Tibial nerve (tissue), 4 donors: ENCODE measurements around the gene TESK2. TPM values are rescaled to one million over a fixed set of nuclear protein-coding genes. Genes with fewer than 3 reads are reported as not detected.

Source experiments
- DNase-seq, 2 donors: peaks; one replicate each; pipeline ENCODE4 v3.0.0-alpha.2; 2019; ENCODE audit warnings: low spot score in 2 of 2
- H3K27ac ChIP-seq, 4 donors: fragments of 200-600 bp; sonication (generic) in 3 of 4; one replicate each; pipeline ENCODE4 v1.5.1; 2017 to 2019; ENCODE audit warnings: mild to moderate bottlenecking in 1 of 4
- H3K27me3 ChIP-seq, 2 donors: fragments of 200-600 bp; sonication (generic) in 1 of 2; one replicate each; pipeline versions ENCODE4 v1.5.1 to v1.6.0; 2017 to 2019
- H3K36me3 ChIP-seq, 3 donors: fragments of 200-600 bp; sonication (generic); one replicate each; pipeline ENCODE4 v1.5.1; 2018 to 2019
- H3K4me1 ChIP-seq, 4 donors: fragments of 200-600 bp; sonication (generic) in 3 of 4; one replicate each; pipeline ENCODE4 v1.5.1; 2017 to 2019
- H3K4me3 ChIP-seq, 4 donors: fragments of 200-600 bp; sonication (generic) in 3 of 4; one replicate each; pipeline ENCODE4 v1.5.1; 2017 to 2019; ENCODE audit warnings: mild to moderate bottlenecking in 1 of 4, moderate library complexity in 1 of 4
- H3K9me3 ChIP-seq, 4 donors: fragments of 200-600 bp; sonication (generic) in 3 of 4; one replicate each; pipeline ENCODE4 v1.5.1; 2017 to 2019
- EP300 ChIP-seq, 2 donors: sonication (generic); formaldehyde crosslinking; IDR thresholded peaks; one replicate each; pipeline ENCODE4 v1.6.1; 2017; ENCODE audit warnings: antibody characterized with exemption in 2 of 2, mild to moderate bottlenecking in 1 of 2
- POLR2A ChIP-seq, 2 donors: fragments of 450-650 bp; IDR thresholded peaks; one replicate each; pipeline ENCODE4 v1.6.1; 2017; ENCODE audit warnings: antibody characterized with exemption in 2 of 2, mild to moderate bottlenecking in 2 of 2, moderate library complexity in 2 of 2
- WGBS, 2 donors: methylation state at CpG; one replicate each; pipeline ENCODE4 v1.1.5; 2018; 5-methylcytosine and 5-hydroxymethylcytosine counted together
- total RNA-seq, 4 donors: library from RNA; depleted of rRNA; stranded (reverse); fragments of >200 nt; gene quantifications; one replicate each; pipeline ENCODE4 v1.1.0, GENCODE V29; 2016
- TF ChIP-seq, protein P1 (sequence below), 5 experiments: fragments of 200-600 bp in 3 of 5; fragments of 450-650 bp in 2 of 5; sonication (generic) in 3 of 5; IDR thresholded peaks; one replicate each; pipeline ENCODE4 v1.5.1; 2016 to 2019; ENCODE audit warnings: antibody characterized with exemption in 5 of 5, mild to moderate bottlenecking in 3 of 5, moderate library complexity in 2 of 5

Gene TESK2
- total RNA-seq, 4 donors from 2014 or later: 3.9 to 11.7 (median 8.5) TPM

DNA sequence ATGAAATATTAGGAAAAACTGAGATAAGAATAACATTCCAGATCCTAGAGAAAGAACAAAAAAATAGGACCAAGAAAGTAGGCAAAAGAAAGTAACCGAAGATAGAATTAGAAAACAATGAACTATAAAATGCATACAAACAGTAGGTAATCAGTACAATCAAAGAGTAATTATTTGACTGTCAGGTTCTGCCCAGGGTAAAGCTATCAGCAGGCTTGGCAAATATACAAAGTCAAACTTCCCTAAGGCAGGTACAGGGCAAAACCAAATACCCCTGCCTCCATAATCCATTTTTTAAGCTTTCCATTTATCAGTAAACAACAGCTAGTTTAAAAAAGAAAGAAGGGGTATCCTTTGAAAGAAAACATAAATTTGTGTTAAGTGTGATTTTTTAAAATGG is 44.4 kb downstream of the TESK2 start:
- Histone ChIP-seq H3K4me1 (peaks cover 0 to 11% (median 3%) of the 10 kb centered on the region in 4 donors), H3K9me3 (no peaks in the 10 kb centered on the region), H3K27me3 (no peaks in the 10 kb centered on the region), H3K27ac (no peak overlapping the region), H3K36me3 (no peaks in the 10 kb centered on the region), H3K4me3 (no peak overlapping the region)
- no peak for DNase-seq
- 93% methylated on average over 1 of the region's 1 CpG for WGBS, 2 donors
- TF ChIP-seq, protein P1, sequence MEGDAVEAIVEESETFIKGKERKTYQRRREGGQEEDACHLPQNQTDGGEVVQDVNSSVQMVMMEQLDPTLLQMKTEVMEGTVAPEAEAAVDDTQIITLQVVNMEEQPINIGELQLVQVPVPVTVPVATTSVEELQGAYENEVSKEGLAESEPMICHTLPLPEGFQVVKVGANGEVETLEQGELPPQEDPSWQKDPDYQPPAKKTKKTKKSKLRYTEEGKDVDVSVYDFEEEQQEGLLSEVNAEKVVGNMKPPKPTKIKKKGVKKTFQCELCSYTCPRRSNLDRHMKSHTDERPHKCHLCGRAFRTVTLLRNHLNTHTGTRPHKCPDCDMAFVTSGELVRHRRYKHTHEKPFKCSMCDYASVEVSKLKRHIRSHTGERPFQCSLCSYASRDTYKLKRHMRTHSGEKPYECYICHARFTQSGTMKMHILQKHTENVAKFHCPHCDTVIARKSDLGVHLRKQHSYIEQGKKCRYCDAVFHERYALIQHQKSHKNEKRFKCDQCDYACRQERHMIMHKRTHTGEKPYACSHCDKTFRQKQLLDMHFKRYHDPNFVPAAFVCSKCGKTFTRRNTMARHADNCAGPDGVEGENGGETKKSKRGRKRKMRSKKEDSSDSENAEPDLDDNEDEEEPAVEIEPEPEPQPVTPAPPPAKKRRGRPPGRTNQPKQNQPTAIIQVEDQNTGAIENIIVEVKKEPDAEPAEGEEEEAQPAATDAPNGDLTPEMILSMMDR (IDR thresholded peaks at IDR 0.05): no peak
- TF ChIP-seq POLR2A (IDR thresholded peaks at IDR 0.05) (no peak), EP300 (IDR thresholded peaks at IDR 0.05) (no peak)

DNA sequence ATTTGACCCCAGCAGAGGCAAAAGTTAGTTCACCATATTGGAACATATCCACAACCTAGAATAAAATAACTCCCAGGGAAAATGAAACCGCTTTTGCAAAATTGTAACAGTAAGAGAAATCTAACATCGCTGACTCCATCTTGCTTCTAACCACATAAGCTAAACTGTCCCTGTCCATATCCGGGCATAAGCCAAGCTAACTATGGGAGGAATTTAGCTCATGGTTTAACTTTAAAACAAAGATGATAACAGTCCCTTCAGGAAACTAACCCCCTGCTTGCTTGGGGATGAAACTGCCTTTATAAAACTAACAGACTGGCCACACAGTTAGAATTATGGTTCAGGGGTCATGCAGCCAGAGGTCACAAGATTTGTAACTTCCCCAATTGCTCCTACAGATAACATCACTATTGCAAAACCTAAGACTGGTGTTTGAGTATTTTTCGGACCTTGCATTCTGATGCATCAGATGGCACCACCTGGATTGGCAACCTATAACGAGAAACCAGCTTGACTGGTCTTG is 46.3 kb downstream of the TESK2 start:
- no peak overlapping the region for H3K4me3 ChIP-seq
- no peak for DNase-seq
- peaks cover 0 to 11% (median 3%) of the 10 kb centered on the region in 4 donors for H3K4me1 ChIP-seq
- H3K36me3 ChIP-seq: no peaks in the 10 kb centered on the region
- H3K27me3 ChIP-seq: no peaks in the 10 kb centered on the region
- TF ChIP-seq, protein P1 (IDR thresholded peaks at IDR 0.05): no peak
- TF ChIP-seq POLR2A (IDR thresholded peaks at IDR 0.05): no peak
- no peak overlapping the region for H3K27ac ChIP-seq
- H3K9me3 ChIP-seq: no peaks in the 10 kb centered on the region
- 84 to 90% methylated on average over 5 of the region's 5 CpGs for WGBS, 2 donors

DNA sequence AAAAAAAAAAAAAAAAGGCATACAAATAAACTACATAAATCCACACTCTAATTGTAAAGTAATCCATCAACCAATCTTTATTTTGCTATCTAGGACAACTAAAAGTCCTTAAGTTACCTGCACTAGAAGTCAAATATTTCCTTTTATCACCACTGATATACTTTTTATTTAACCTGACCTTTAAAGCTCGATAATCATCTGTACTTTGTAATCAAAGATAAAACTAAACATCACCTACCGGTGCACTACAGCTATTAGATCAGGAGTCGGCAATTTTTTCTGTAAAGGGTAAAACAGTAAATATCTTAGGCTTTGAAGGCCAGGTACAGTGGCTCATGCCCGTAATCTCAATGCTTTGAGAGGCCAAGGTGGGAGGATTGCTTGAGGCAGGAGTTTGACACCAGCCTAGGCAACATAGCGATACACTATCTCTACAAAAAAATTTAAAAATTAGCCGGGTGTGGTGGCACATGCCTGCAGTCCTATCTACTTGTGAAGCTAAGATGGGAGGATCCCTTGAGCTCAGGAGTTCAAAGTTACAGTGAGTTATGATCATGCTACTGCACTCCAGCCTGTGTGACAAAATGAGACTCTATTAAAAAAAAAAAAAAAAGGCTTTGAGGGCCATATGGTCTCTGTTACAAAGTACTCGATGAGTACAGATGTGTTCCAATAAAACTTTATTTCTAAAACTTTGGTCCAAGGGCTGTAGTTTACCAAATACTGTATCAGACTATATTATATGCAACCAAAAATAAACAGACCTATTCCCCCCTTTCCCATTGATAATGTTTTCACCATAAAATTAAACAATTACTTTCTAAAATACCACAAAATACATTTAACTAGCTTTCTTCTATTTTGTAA is 47.1 kb downstream of the TESK2 start:
- H3K4me1 ChIP-seq: peaks cover 0 to 11% (median 3%) of the 10 kb centered on the region in 4 donors

DNA sequence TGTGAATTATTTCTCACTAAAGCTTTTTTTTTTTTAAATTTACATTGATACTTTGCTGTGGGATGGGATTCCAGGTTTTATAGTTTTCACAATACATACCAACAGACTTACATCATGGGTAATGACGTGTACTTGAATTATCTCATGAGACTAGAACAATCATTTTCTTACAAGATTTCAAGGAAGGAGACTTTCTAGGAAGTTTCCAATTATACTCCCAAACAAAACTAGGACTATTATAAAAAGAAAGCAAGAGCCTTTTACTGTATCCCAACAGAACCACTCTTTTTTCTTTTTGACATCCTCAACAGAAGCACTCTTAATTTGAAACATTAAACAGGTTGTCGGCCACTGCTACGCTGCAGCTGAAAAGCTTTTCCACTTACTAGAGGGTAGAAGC is 48.7 kb downstream of the TESK2 start:
- no peaks in the 10 kb centered on the region for H3K36me3 ChIP-seq
- H3K27ac ChIP-seq: no peak overlapping the region
- WGBS, 2 donors: 19 to 26% methylated on average over 3 of the region's 3 CpGs
- DNase-seq: no peak
- peaks cover 0 to 11% (median 3%) of the 10 kb centered on the region in 4 donors for H3K4me1 ChIP-seq
- no peak for TF ChIP-seq EP300 (IDR thresholded peaks at IDR 0.05)
- TF ChIP-seq POLR2A (IDR thresholded peaks at IDR 0.05): no peak
- TF ChIP-seq, protein P1 (IDR thresholded peaks at IDR 0.05): no peak
- H3K4me3 ChIP-seq: no peak overlapping the region
- no peaks in the 10 kb centered on the region for H3K27me3 ChIP-seq
- H3K9me3 ChIP-seq: no peaks in the 10 kb centered on the region

More for the DNA sequence above, 47.1 kb downstream of the TESK2 start:
- TF ChIP-seq EP300 (IDR thresholded peaks at IDR 0.05) (no peak), POLR2A (IDR thresholded peaks at IDR 0.05) (no peak)
- TF ChIP-seq, protein P1 (IDR thresholded peaks at IDR 0.05): no peak
- Histone ChIP-seq H3K27ac (no peak overlapping the region), H3K9me3 (no peaks in the 10 kb centered on the region), H3K27me3 (no peaks in the 10 kb centered on the region), H3K4me3 (no peak overlapping the region), H3K36me3 (no peaks in the 10 kb centered on the region)
- DNase-seq: no peak
- WGBS, 2 donors: 93 to 95% methylated on average over 7 of the region's 7 CpGs

DNA sequence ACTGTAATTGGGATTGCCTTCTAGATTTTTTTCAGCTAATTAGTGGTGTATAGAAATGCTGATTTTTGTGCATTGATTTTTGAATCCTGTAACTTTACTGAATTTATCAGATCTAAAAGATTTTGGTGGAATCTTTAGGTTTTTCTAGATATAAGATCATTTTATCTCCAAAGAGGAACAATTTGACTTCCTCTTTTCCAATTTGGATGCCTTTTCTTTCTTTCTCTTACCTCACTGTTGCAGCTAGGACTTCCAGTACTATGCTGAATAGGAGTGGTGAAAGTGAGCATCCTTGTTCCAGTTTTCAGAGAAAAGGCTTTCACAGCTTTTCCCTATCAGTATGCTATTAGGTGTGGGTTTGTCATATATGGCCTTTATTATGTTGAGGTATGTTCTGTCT is 53.6 kb downstream of the TESK2 start:
- no peak overlapping the region for H3K27ac ChIP-seq
- peaks cover 0 to 5% (median under 1%) of the 10 kb centered on the region in 4 donors for H3K4me1 ChIP-seq
- H3K27me3 ChIP-seq: no peaks in the 10 kb centered on the region
- TF ChIP-seq POLR2A (IDR thresholded peaks at IDR 0.05) (no peak), EP300 (IDR thresholded peaks at IDR 0.05) (no peak)
- TF ChIP-seq, protein P1 (IDR thresholded peaks at IDR 0.05): no peak
- no peak overlapping the region for H3K4me3 ChIP-seq
- DNase-seq: no peak
- H3K36me3 ChIP-seq: no peaks in the 10 kb centered on the region
- H3K9me3 ChIP-seq: no peaks in the 10 kb centered on the region
